HepG2 (cell line): ENCODE measurements around the gene SAA1. TPM values are rescaled to one million over a fixed set of nuclear protein-coding genes. Genes with fewer than 3 reads are reported as not detected.
A peak's percentile ranks its signal among the peaks of the same experiment; 100 is the strongest.

Source experiments
- ATAC-seq: fragments of 200-7000 bp; cut with Tn5 transposase; 3 replicates; pipeline ENCODE4 v1.9.1; 2020; ENCODE audit warnings: mild to moderate bottlenecking, moderate library complexity
- BruUV-seq: library from RNA; stranded (reverse); fragments of 400-500 nt; replicated peaks from 2 replicates; lab custom pipeline; 2021; lab: Mats Ljungman, UMichigan
- CTCF ChIA-PET: fragments of 300-600 bp; formaldehyde crosslinking; extraction: SDS; loops from one replicate; lab custom pipeline; 2021; ENCODE audit warnings: low total read pairs, inconsistent platforms, low intra/inter-chr PET ratio; lab: Yijun Ruan, JAX
- POLR2A ChIA-PET: fragments of 350-600 bp; sonication (Branson Sonifier 250); formaldehyde crosslinking; loops from one replicate; lab custom pipeline; 2020; ENCODE audit warnings: antibody characterized with exemption, inconsistent platforms; lab: Yijun Ruan, JAX
- DNase-seq: peaks from one replicate; pipeline ENCODE4 v3.0.0-alpha.2; 2015; ENCODE audit warnings: low spot score
- FAIRE-seq: peaks from 3 replicates; lab custom pipeline; 2011; peaks lifted over from hg19 to GRCh38; lab: Jason Lieb, UNC
- H2AFZ ChIP-seq: one replicate; pipeline ENCODE4 v1.6.1; 2011; ENCODE audit warnings: low read length, inconsistent platforms
- H3K27ac ChIP-seq: fragments of 300-600 bp; 3 replicates; pipeline ENCODE4 v1.8.0; 2011; ENCODE audit warnings: mixed run types, mild to moderate bottlenecking, mixed read lengths, low read length, inconsistent platforms; ENCODE audit not compliant: insufficient read depth; ENCODE audit errors: extremely low read length
- H3K27me3 ChIP-seq, 2 experiments: fragments of 200-600 bp in 1 of 2; 2 replicates in 1 of 2; 3 replicates in 1 of 2; pipeline versions ENCODE4 v1.6.0 to v1.8.0; 2011; ENCODE audit warnings: low read length in 2 of 2, mild to moderate bottlenecking in 2 of 2, moderate library complexity in 2 of 2, inconsistent platforms in 1 of 2; ENCODE audit not compliant: insufficient read depth in 2 of 2, control insufficient read depth in 1 of 2
- H3K36me3 ChIP-seq, 2 experiments: fragments of 200-600 bp in 1 of 2; replicated peaks in 1 of 2; 2 replicates in 1 of 2; 3 replicates in 1 of 2; pipeline versions ENCODE4 v1.5.1 to v1.8.0; 2011; ENCODE audit warnings: low read length in 2 of 2, inconsistent platforms in 1 of 2; ENCODE audit not compliant: insufficient read depth in 2 of 2, control insufficient read depth in 1 of 2
- H3K4me1 ChIP-seq: 2 replicates; pipeline ENCODE4 v1.5.1; 2012; ENCODE audit warnings: low read length, inconsistent platforms; ENCODE audit not compliant: insufficient read depth
- H3K4me2 ChIP-seq: 2 replicates; pipeline ENCODE4 v1.6.0; 2011; ENCODE audit warnings: low read depth, low read length, inconsistent platforms
- H3K4me3 ChIP-seq, 3 experiments: fragments of 200-600 bp in 1 of 3; sonication (generic), shearing (Covaris generic) in 1 of 3; replicated peaks in 1 of 3; 2 replicates each; pipeline ENCODE4 v1.5.1; 2011 to 2016; ENCODE audit warnings: low read length in 3 of 3, inconsistent platforms in 2 of 3, low read depth in 2 of 3, mild to moderate bottlenecking in 2 of 3, control low read depth in 1 of 3, mixed read lengths in 1 of 3; ENCODE audit not compliant: insufficient read depth in 1 of 3
- H3K79me2 ChIP-seq: one replicate; pipeline ENCODE4 v1.6.1; 2011; ENCODE audit warnings: low read length, inconsistent platforms; ENCODE audit not compliant: insufficient read depth
- H3K9ac ChIP-seq: 2 replicates; pipeline ENCODE4 v1.6.0; 2011; ENCODE audit warnings: mild to moderate bottlenecking, low read depth, low read length, inconsistent platforms; ENCODE audit not compliant: insufficient read depth
- H3K9me3 ChIP-seq: 2 replicates; pipeline ENCODE4 v1.5.1; 2012; ENCODE audit warnings: mild to moderate bottlenecking, low read length
- H4K20me1 ChIP-seq: 2 replicates; pipeline ENCODE4 v1.6.0; 2011; ENCODE audit warnings: inconsistent platforms, mild to moderate bottlenecking, low read length, moderate library complexity; ENCODE audit not compliant: insufficient read depth
- ETV5 ChIP-seq: IDR thresholded peaks from 2 replicates; pipeline ENCODE4 v1.6.1; 2018; ENCODE audit warnings: missing biosample characterization, missing genetic modification reagents, inconsistent platforms, borderline replicate concordance
- HOXA9 ChIP-seq: sonication (generic); formaldehyde crosslinking; IDR thresholded peaks from 2 replicates; pipeline ENCODE4 v1.8.1; 2022; ENCODE audit warnings: missing genetic modification reagents, mild to moderate bottlenecking, moderate library complexity, borderline replicate concordance
- JARID2 ChIP-seq: sonication (generic); formaldehyde crosslinking; IDR thresholded peaks from 2 replicates; pipeline ENCODE4 v1.8.1; 2023; ENCODE audit warnings: missing genetic modification reagents, inconsistent platforms; ENCODE audit not compliant: insufficient replicate concordance
- RAD21 ChIP-seq: fragments of 450-650 bp; formaldehyde crosslinking; IDR thresholded peaks from 2 replicates; pipeline ENCODE4 v1.5.0; 2020; ENCODE audit warnings: mild to moderate bottlenecking
- SMC3 ChIP-seq: IDR thresholded peaks from 2 replicates; pipeline ENCODE4 v1.6.1; 2011; ENCODE audit warnings: low read length, improper control_type of control experiment
- STAG1 ChIP-seq: sonication (generic); formaldehyde crosslinking; IDR thresholded peaks from 2 replicates; pipeline ENCODE4 v1.4.0; 2020; ENCODE audit warnings: missing genetic modification reagents
- TRAFD1 ChIP-seq: sonication (generic); formaldehyde crosslinking; IDR thresholded peaks from 2 replicates; pipeline ENCODE4 v1.5.1; 2020; ENCODE audit warnings: missing genetic modification reagents, mild to moderate bottlenecking, borderline replicate concordance
- ZBTB8A ChIP-seq: sonication (generic); formaldehyde crosslinking; IDR thresholded peaks from 2 replicates; pipeline ENCODE4 v1.4.0; 2020; ENCODE audit warnings: mild to moderate bottlenecking, low read depth, missing genetic modification reagents, borderline replicate concordance
- WGBS: methylation state at CpG from one replicate; pipeline ENCODE4 v1.1.6; 2017; ENCODE audit warnings: low lambda C conversion rate; 5-methylcytosine and 5-hydroxymethylcytosine counted together
- in situ Hi-C: cut with HindIII; loops from 2 replicates; pipeline ENCODE4 v1.10.0; 2017; ENCODE audit warnings: low pct_unique_long_range_greater_than_20kb; ENCODE audit not compliant: extremely low pct_ligation_motif_present
- intact Hi-C: fragments of 100-400 bp; cut with micrococcal nuclease; formaldehyde crosslinking; loops from one replicate; pipeline ENCODE4 v1.10.0; 2022; ENCODE audit not compliant: unreplicated experiment
- polyA plus RNA-seq, 8 experiments: library from polyadenylated mRNA; depleted of rRNA in 3 of 8; stranded (reverse) in 7 of 8; unstranded in 1 of 8; fragments of >200 nt; fragmentation: Illumina TruSeq in 4 of 8; extraction: Trizol in 4 of 8; gene quantifications; 2 replicates each; pipeline versions ENCODE4 v1.2.1 to v1.2.3, GENCODE V29; 2011 to 2016; ENCODE audit warnings: low read depth in 4 of 8, missing spikeins in 1 of 8, mixed read lengths in 1 of 8; ENCODE audit not compliant: insufficient read depth in 1 of 8
- total RNA-seq, 5 experiments: library from RNA; depleted of rRNA; stranded (reverse); fragments of >200 nt; fragmentation: Illumina TruSeq; extraction: Trizol; gene quantifications; 2 replicates each; pipeline ENCODE4 v1.2.3, GENCODE V29; 2016; ENCODE audit warnings: low read depth in 1 of 5
- TF ChIP-seq, protein P1 (sequence below): sonication (generic); formaldehyde crosslinking; IDR thresholded peaks from 2 replicates; pipeline ENCODE4 v1.4.0; 2020; ENCODE audit warnings: missing genetic modification reagents
- TF ChIP-seq, protein P2 (sequence below): sonication (generic); formaldehyde crosslinking; IDR thresholded peaks from 2 replicates; pipeline ENCODE4 v1.4.0; 2020; ENCODE audit warnings: missing genetic modification reagents, mild to moderate bottlenecking, borderline replicate concordance
- TF ChIP-seq, protein P3 (sequence below): sonication (generic); formaldehyde crosslinking; IDR thresholded peaks from 2 replicates; pipeline ENCODE4 v1.5.0; 2020; ENCODE audit warnings: mild to moderate bottlenecking, missing genetic modification reagents, moderate library complexity

The SAA1 gene
- total and polyA plus RNA-seq, 2 of the 13 experiments (the other 11 are each of a cell fraction or from before 2014, with no cell fraction given) = not detected

GRCh38 chr11:18270102-18270501 is 4.0 kb downstream of the SAA1 start:
- ChIA-PET POLR2A (no interaction called here), CTCF (no interaction called here)
- Histone ChIP-seq H3K36me3 (no peaks in the 10 kb centered on the region), H3K27me3 (no peaks in the 10 kb centered on the region), H3K4me2 (no peak overlapping the region), H3K27ac (no peak overlapping the region), H3K9ac (no peak overlapping the region), H3K4me3 (no peak overlapping the region), H3K4me1 (peaks cover 15% of the 10 kb centered on the region), H2AFZ (no peak overlapping the region), H3K9me3 (no peaks in the 10 kb centered on the region), H4K20me1 (no peaks in the 10 kb centered on the region), H3K79me2 (no peaks in the 10 kb centered on the region)
- TF ChIP-seq HOXA9 = no peak
- TF ChIP-seq, protein P1, sequence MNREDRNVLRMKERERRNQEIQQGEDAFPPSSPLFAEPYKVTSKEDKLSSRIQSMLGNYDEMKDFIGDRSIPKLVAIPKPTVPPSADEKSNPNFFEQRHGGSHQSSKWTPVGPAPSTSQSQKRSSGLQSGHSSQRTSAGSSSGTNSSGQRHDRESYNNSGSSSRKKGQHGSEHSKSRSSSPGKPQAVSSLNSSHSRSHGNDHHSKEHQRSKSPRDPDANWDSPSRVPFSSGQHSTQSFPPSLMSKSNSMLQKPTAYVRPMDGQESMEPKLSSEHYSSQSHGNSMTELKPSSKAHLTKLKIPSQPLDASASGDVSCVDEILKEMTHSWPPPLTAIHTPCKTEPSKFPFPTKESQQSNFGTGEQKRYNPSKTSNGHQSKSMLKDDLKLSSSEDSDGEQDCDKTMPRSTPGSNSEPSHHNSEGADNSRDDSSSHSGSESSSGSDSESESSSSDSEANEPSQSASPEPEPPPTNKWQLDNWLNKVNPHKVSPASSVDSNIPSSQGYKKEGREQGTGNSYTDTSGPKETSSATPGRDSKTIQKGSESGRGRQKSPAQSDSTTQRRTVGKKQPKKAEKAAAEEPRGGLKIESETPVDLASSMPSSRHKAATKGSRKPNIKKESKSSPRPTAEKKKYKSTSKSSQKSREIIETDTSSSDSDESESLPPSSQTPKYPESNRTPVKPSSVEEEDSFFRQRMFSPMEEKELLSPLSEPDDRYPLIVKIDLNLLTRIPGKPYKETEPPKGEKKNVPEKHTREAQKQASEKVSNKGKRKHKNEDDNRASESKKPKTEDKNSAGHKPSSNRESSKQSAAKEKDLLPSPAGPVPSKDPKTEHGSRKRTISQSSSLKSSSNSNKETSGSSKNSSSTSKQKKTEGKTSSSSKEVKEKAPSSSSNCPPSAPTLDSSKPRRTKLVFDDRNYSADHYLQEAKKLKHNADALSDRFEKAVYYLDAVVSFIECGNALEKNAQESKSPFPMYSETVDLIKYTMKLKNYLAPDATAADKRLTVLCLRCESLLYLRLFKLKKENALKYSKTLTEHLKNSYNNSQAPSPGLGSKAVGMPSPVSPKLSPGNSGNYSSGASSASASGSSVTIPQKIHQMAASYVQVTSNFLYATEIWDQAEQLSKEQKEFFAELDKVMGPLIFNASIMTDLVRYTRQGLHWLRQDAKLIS = no peak
- TF ChIP-seq RAD21 (CRISPR knock-in tag) = peak; percentile 36; the same call in 1 of the 2 replicates
- no peak for TF ChIP-seq TRAFD1
- TF ChIP-seq, protein P2, sequence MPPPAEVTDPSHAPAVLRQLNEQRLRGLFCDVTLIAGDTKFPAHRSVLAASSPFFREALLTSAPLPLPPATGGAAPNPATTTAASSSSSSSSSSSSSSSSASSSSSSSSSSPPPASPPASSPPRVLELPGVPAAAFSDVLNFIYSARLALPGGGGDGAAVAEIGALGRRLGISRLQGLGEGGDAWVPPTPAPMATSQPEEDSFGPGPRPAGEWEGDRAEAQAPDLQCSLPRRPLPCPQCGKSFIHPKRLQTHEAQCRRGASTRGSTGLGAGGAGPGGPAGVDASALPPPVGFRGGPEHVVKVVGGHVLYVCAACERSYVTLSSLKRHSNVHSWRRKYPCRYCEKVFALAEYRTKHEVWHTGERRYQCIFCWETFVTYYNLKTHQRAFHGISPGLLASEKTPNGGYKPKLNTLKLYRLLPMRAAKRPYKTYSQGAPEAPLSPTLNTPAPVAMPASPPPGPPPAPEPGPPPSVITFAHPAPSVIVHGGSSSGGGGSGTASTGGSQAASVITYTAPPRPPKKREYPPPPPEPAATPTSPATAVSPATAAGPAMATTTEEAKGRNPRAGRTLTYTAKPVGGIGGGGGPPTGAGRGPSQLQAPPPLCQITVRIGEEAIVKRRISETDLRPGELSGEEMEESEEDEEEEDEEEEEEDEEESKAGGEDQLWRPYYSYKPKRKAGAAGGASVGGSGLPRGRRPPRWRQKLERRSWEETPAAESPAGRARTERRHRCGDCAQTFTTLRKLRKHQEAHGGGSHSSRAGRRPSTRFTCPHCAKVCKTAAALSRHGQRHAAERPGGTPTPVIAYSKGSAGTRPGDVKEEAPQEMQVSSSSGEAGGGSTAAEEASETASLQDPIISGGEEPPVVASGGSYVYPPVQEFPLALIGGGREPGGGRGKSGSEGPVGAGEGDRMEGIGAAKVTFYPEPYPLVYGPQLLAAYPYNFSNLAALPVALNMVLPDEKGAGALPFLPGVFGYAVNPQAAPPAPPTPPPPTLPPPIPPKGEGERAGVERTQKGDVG (CRISPR knock-in tag) = no peak
- TF ChIP-seq, protein P3, sequence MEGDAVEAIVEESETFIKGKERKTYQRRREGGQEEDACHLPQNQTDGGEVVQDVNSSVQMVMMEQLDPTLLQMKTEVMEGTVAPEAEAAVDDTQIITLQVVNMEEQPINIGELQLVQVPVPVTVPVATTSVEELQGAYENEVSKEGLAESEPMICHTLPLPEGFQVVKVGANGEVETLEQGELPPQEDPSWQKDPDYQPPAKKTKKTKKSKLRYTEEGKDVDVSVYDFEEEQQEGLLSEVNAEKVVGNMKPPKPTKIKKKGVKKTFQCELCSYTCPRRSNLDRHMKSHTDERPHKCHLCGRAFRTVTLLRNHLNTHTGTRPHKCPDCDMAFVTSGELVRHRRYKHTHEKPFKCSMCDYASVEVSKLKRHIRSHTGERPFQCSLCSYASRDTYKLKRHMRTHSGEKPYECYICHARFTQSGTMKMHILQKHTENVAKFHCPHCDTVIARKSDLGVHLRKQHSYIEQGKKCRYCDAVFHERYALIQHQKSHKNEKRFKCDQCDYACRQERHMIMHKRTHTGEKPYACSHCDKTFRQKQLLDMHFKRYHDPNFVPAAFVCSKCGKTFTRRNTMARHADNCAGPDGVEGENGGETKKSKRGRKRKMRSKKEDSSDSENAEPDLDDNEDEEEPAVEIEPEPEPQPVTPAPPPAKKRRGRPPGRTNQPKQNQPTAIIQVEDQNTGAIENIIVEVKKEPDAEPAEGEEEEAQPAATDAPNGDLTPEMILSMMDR (CRISPR knock-in tag) = peak; percentile 32
- no peak for TF ChIP-seq ZBTB8A (CRISPR knock-in tag)
- TF ChIP-seq STAG1 (CRISPR knock-in tag) = peak; percentile 60
- peak; percentile 27; the same call in 1 of the 2 replicates for TF ChIP-seq SMC3
- no peak for TF ChIP-seq ETV5
- no peak for TF ChIP-seq JARID2 (CRISPR knock-in tag)
- BruUV-seq = no TSS peak
- in situ Hi-C loops = no loop called here
- ATAC-seq (peak; percentile 39; the same call in 2 of the 3 replicates), FAIRE-seq (no peak), DNase-seq (no peak)
- intact Hi-C loops = no loop called here
- WGBS = 41% methylated on average over 3 of the region's 4 CpGs
